GM21360 (cell line): ENCODE data around the gene DPT.
A peak's percentile ranks its signal among the peaks of the same experiment; 100 is the strongest.

Experiments used
- ATAC-seq: cut with Tn5 transposase; IDR thresholded peaks from one replicate; pipeline ENCODE4 v1.9.1; 2021; ENCODE audit warnings: mild to moderate bottlenecking, moderate library complexity; ENCODE audit not compliant: unreplicated experiment

Gene DPT

GRCh38 chr1:168736520-168736919 is 7.5 kb upstream of the DPT start:
- ATAC-seq, result no peak

DNA sequence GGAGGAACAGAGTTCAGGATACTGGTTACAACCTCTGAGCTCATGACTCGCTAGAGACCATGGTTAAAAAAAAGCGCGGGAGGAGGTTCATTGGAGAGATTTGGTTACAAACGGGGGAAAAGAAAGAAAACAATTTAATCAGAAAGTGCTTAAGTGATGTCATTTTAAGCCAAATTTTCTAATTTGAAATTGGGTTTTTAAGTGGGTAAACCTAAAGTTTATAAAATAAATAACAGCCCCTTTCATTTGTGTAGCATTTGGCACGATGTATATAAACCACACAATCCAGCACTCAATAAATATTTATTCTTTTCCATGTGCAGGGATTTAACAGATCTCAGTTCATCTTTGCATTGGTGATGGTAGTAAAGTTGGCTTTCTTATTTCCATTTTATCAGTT is 7.0 kb upstream of the DPT start:
- ATAC-seq, result no peak

DNA sequence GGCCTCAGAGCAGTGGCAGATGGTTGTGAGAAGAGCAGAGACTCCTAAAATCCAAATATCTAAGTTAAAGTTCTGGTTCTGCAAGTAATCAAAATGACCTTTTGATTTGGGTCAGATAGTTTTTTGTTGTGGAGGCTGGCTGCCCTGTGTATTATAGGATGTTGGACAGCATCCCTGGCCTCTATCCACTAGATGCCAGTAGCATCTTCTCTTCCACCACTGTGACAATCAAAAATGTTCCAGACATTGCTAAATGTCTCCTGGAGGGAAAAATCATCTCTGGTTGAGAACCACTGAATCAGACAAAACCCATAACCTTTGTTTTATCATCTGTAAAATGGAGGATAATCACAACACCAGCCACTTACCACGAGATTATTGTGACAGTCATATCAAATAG is 5.9 kb upstream of the DPT start:
- no peak for ATAC-seq

- no peak for ATAC-seq
Measured at GRCh38 chr1:168734271-168734670, 5.3 kb upstream of the DPT start.

GRCh38 chr1:168733241-168733640 is 4.2 kb upstream of the DPT start:
- no peak for ATAC-seq

DNA sequence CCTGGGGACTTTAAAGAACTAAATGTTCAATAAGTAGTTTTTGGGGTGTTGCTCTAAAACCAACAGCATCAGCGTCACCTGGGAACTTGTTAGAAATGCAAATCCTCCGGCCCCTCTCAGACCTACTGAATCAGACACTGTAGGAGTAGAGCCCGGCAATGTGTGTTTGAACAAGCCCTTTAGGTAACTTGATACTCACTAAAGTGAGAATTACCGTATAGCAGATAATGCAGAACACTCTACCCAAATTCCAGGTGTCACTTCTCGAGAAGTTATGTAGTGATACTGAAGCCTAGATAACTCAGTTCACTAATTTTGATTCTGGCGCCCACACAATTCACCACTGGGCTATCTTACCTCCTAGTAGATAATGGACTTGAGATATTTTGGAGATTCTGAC is 3.7 kb upstream of the DPT start:
- ATAC-seq, result no peak

DNA sequence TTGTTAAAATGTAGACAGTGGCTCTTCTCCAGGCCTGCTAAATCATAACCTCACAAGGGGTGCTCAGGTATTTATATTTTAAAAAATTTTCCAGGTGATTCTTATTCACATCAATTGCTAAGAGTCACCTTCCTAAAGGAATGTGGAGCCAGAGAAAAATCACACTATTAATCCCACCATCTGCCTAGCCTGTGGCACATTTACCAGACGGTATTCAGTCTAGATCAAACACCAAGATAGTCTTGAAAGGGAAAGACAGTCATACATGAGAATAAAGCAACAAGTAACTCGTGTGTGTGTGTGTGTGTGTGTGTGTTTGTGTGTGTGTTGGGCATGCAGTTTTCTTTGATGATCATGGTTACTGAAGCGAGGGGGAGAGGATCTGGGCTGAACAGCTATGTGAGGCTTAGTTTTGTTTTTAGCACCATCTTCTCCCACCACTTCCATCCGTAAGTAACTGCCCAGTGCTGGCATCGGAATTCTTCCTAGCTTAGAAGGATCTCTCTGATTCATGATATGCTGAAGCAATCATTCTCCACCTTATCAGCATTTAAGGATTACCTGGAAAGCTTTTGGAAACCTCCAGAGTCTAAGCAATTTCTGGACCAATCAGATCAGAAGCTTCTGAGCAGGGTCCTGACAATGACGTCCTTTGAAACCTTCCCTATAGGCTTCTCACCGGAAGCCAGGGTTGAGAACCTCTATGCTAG is 2.4 kb upstream of the DPT start:
- ATAC-seq, result no peak

- no peak for ATAC-seq
Measured at GRCh38 chr1:168729405-168729802, 398 bp upstream of the DPT start.

DNA sequence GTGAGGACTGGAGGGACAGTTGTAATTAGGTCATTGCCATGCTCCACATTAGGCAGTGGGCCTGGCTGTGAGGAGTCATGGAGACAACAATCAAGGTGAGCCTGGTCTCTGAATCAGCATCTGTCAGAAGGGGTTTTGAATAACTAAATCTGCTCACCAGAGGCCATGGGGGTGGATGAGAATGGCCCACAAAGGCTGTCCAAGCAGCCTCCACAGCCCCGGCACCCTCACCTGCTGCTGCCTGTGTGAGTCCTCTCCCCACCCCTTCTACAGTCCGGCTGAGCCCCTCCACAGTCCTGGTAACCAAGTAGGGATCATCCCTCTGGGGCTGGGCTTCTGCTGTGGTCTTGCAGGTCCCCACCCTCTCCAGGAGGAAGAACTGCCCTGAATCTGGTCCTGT is 2.3 kb downstream of the DPT start:
- ATAC-seq, result no peak

DNA sequence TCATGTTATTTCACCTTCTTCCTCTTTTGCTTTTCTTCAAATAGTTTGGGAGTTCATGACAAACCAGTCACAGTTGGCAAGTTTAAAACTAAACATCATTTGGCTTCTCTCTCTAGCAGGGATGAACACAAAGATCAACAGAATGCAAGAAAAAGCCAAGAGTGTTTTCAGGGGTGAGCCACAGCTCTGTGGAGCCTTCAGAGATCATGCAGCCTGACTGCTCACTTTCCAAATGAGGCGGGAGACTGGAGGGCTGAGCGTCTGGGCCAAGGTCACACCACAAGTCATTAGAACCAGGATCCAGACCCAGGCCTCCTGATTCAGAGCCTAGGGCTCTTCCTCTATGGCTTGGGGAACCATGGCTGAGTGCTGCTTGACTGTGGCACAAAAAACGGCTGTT is 2.7 kb downstream of the DPT start:
- no peak for ATAC-seq

DNA sequence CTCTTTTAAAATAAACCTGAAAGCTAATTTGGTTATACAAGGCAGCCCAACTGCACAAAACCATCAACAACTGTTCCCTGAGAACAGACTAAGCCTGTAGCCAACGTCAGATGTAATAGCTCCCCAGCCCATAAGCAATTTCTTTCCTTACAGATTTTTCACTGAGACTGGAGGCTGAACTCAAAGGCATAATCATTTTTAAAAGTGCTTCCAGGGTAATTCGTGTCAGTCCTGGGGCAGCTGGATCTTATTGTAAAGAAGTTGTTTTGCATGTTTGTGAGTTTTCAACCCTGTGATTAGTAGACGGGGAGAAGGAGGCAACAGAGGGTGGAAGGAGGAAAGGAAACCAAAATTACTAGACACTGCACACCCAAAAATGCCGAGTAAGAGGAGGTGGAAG is 3.2 kb downstream of the DPT start:
- ATAC-seq, result no peak

- no peak for ATAC-seq
Measured at GRCh38 chr1:168725060-168725459, 3.9 kb downstream of the DPT start.

- ATAC-seq, result no peak
Measured at GRCh38 chr1:168723000-168723399, 6.0 kb downstream of the DPT start.

DNA sequence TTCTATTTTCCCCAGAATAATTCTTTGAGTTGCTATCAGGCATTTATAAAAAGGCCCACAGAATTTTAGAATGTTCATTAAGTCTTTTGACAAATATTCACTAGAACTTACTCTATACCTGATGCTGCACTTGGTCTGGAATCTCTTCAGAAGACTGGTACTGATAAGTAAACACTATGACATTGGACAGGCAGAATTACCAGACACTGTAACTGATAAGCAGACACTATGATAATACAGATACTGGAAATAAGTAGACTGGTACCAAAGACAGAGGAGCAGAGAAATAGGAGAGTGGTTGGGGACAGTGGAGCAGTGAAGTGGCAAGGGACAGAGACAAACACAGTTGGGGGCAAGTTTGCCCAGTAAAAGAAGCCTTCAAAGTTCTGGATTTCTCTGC is 8.2 kb downstream of the DPT start:
- no peak for ATAC-seq

DNA sequence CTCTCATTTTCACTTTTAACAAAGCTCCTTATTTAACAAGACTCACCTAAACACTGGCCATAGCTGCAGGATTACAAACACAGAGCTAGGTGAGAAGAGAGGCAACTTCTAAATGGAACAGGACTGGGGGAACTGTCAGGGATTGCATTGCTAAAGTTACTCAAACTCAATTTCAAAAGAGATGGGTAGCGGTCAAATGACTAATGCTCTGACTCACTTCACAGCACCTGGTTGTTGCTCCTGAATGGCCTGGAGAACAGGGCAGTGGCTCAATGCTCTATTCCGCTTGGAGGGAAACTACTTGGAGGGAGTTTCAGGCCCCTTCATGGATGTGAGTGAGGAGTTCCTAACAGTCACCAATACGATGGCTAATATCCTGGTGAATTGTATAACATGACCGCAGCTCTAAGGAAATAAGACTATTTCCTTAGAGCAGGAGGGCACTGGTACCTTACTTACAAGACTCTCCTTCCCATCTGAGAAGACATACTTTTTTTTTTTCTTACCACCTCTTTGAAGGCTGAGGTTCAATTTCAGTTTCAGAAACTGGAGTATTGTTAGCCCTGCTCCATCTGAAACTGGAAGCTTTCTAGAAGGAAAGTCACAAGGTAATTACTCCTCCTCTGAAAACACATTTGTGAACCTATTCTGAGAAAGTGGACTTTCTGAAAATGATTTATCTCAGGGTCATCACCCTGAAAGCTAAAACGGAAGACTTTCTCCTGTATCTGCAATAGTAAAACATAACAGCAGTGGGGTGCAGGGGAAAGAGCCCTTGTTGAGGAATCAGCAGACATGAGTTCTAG is 9.5 kb downstream of the DPT start:
- peak; percentile 90 for ATAC-seq

DNA sequence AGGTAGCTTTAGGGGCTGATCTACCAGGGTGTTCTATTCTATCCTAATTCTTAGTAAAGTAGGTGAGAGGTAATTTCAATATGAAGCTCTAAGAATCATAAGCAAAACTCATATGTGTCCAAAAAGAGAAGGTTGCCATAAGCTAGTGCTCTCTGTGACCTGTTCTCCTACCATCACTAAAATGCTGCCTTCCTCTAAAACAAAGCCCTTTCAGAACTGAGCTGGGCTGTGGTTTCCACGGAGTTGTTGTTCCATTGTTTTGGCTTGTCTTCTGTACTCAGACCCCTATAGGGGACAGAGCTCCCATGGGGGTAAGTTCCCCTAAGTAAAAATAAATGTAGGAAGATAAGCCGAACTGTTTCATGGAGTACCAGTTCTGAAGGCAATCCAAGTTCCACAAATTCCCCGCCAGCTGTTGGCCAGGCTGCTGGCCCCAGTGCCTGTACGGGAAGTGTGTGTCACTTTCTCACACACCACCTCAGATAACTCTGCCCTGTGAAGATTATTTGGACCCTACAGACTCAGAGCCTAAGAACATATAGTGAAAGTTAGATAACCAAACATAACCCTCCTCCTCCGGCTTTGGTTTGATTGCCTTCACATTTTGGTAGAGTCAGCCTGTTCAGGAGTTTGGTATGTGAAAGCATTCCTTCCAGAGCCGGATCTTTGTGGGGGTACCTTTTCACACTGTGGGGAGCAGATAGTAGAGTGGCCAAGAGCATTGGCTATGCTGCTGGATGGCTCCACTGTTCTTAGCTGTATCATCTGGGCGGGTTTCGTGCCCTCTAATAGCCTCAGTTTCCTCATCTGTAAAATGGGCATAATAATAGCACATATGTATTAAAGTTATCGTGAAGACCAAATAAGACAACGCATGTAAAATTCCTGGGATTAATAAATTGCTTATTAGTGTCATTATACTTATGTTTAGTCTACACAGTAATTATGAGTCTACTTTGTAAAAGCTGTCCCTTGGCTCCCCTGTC is 10.8 kb downstream of the DPT start:
- ATAC-seq, result no peak

DNA sequence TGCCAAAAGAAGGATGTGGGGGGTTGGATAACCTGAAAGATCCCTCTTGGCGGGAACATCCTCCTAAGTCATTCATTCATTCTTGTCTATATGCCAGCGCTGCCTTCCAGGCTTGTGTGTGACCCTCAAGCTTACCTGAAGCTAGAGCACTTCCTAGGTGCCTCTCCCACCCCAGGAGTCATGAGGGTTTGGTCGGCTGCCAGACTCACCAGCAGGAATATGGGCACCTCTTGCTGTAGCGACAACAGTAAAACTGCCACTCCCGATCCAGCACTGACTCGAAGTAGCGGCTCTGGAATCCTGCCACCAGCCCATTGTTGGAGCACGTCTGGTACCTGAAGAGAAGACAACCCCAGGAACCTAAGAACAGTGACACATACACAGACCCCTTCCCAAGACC is 15.0 kb downstream of the DPT start:
- ATAC-seq, result no peak

GRCh38 chr1:168709405-168710363 is 19.3 kb downstream of the DPT start:
- ATAC-seq, result no peak

- ATAC-seq, result no peak
Measured at GRCh38 chr1:168708698-168709404, 20.2 kb downstream of the DPT start.
